Esophagus (tissue), 2 donors: ENCODE measurements around the gene SLC22A14. TPM values are rescaled to one million over a fixed set of nuclear protein-coding genes. Genes with fewer than 3 reads are reported as not detected.

ENCODE experiments used
- H3K27ac ChIP-seq, 2 donors: one replicate each; pipeline ENCODE4 v1.5.1; 2013; ENCODE audit warnings: low read depth in 2 of 2, mild to moderate bottlenecking in 2 of 2, inconsistent platforms in 1 of 2, low read length in 1 of 2, moderate library complexity in 1 of 2
- H3K27me3 ChIP-seq, 2 donors: one replicate each; pipeline ENCODE4 v1.6.1; 2013; ENCODE audit warnings: low read length in 2 of 2, control low read depth in 1 of 2, mild to moderate bottlenecking in 1 of 2; ENCODE audit not compliant: insufficient read depth in 2 of 2, control insufficient read depth in 1 of 2
- H3K36me3 ChIP-seq, 2 donors: one replicate each; pipeline ENCODE4 v1.6.1; 2013; ENCODE audit warnings: low read length in 1 of 2; ENCODE audit not compliant: control insufficient read depth in 2 of 2, insufficient read depth in 2 of 2
- H3K4me1 ChIP-seq, 2 donors: one replicate each; pipeline ENCODE4 v1.6.1; 2013; ENCODE audit warnings: low read length in 1 of 2; ENCODE audit not compliant: control insufficient read depth in 2 of 2, insufficient read depth in 2 of 2
- H3K4me3 ChIP-seq, 2 donors: one replicate each; pipeline ENCODE4 v1.5.1; 2013; ENCODE audit warnings: low read length in 2 of 2, mild to moderate bottlenecking in 2 of 2, low read depth in 1 of 2, moderate library complexity in 1 of 2
- H3K9me3 ChIP-seq, 2 donors: one replicate each; pipeline ENCODE4 v1.6.1; 2013; ENCODE audit warnings: mild to moderate bottlenecking in 2 of 2, low read depth in 1 of 2, low read length in 1 of 2, moderate library complexity in 1 of 2; ENCODE audit not compliant: control insufficient read depth in 2 of 2, insufficient read depth in 1 of 2
- WGBS, 2 donors: extraction: QIAGEN DNeasy Blood & Tissue Kit; methylation state at CpG; one replicate each; pipeline ENCODE4 v1.1.7; 2013; 5-methylcytosine and 5-hydroxymethylcytosine counted together
- polyA plus RNA-seq, 2 donors: library from polyadenylated mRNA; stranded (reverse); fragments of 200-250 nt; gene quantifications; one replicate each; pipeline ENCODE4 v1.2.3, GENCODE V29; 2013
- donor health status: healthy with polysubstance abuse.
- donor health status: Bipolar disorder and iron deficiency.

The SLC22A14 gene
- polyA plus RNA-seq, 2 donors, result 0.19 to 0.31 TPM

DNA sequence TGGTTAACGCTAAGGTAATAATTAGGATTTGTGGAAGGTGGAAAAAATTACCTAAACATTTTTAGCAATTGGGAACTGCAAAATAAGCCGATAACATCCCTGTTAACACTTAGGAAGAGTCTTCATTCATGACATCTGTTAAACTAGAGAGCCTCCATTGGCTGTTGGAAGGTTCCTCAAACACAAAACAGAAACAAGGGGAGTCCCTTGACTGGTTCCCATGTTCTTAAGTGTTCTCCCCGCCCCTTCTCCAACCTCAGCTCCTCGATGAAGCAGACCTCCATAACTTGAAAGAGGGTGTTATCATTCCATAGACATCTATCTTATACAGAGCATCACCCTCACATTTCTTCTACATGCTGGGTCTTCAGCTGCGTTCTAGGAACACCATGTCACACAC lies 14.0 kb upstream of the SLC22A14 start:
- H3K27ac ChIP-seq, result no peak overlapping the region
- peaks cover 0 to 7% of the 10 kb centered on the region in 2 donors for H3K4me1 ChIP-seq
- H3K9me3 ChIP-seq, result no peaks in the 10 kb centered on the region
- H3K36me3 ChIP-seq, result no peaks in the 10 kb centered on the region
- WGBS, 2 donors, result 79 to 81% methylated on average over 5 of the region's 5 CpGs
- H3K4me3 ChIP-seq, result no peak overlapping the region
- H3K27me3 ChIP-seq, result no peaks in the 10 kb centered on the region

DNA sequence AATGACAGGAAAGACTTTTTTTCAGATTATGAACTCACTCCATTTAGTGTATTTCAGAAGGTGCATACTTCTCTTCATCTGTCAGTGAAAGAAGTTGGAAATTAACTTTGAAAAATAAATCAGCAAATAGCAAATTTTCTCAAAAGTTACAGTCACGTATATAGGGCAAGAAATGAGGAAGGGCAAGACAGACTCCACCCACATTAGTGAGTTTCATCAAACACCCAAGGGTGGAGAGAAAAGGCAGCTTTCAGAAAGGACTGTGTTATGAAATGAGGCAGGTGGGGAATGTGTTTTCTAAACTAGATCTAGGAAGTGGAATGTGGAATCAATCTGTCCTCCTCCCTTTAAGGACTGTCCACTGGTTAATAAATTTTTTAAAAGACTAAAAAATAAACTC lies 13.6 kb upstream of the SLC22A14 start:
- no peaks in the 10 kb centered on the region for H3K36me3 ChIP-seq
- no peak overlapping the region for H3K4me3 ChIP-seq
- no peaks in the 10 kb centered on the region for H3K27me3 ChIP-seq
- no peak overlapping the region for H3K27ac ChIP-seq
- H3K4me1 ChIP-seq, result peaks cover 0 to 7% of the 10 kb centered on the region in 2 donors
- H3K9me3 ChIP-seq, result no peaks in the 10 kb centered on the region
- 76 to 87% methylated on average over 1 of the region's 1 CpG for WGBS, 2 donors

DNA sequence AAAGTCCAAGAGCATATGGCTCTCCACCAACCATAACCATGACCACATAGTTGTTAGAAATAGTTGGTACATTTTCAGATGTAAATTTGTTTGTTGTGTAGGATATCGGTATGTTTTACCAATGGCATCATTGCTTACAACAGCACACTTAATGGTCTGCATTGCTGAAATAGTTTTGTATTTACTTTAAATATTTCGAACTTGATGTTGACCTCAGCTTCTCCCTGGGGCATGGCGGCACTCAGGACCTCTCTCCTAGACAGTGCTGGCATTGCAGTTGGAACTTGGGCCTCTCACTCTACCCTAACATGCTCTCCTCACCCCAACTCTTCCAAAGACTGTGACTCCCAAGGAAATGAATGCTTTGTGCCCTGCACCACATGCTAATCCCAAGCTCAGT lies 11.5 kb upstream of the SLC22A14 start:
- H3K9me3 ChIP-seq, result no peaks in the 10 kb centered on the region
- no peaks in the 10 kb centered on the region for H3K4me1 ChIP-seq
- no peaks in the 10 kb centered on the region for H3K27me3 ChIP-seq
- 84 to 89% methylated on average over 3 of the region's 3 CpGs for whole genome bisulfite sequencing, 2 donors
- peaks cover 0 to 12% of the 10 kb centered on the region in 2 donors for H3K36me3 ChIP-seq
- H3K4me3 ChIP-seq, result no peak overlapping the region
- no peak overlapping the region for H3K27ac ChIP-seq

DNA sequence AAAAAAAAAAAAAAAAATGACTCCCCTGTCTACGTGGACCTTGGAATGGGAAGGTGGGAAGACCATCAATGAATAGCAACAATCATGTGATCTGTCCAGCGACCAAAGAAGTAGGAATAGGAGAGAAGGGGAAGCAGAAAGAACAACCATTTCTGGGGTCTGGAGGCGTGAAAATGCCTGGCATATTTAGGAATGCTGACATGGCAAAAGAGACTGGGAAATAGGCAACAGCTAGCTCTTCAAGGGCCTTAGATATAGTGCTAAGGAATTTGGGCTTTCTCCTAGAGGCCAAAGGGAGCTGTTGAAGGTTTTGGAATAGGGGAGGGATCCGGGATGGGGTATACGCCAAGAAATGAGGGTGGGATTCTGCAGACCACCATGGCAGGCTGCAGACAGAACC lies 10.5 kb upstream of the SLC22A14 start:
- no peaks in the 10 kb centered on the region for H3K4me1 ChIP-seq
- H3K27me3 ChIP-seq, result no peaks in the 10 kb centered on the region
- H3K4me3 ChIP-seq, result no peak overlapping the region
- peaks cover 0 to 21% of the 10 kb centered on the region in 2 donors for H3K36me3 ChIP-seq
- 94 to 98% methylated on average over 5 of the region's 5 CpGs for WGBS, 2 donors
- no peaks in the 10 kb centered on the region for H3K9me3 ChIP-seq
- no peak overlapping the region for H3K27ac ChIP-seq

DNA sequence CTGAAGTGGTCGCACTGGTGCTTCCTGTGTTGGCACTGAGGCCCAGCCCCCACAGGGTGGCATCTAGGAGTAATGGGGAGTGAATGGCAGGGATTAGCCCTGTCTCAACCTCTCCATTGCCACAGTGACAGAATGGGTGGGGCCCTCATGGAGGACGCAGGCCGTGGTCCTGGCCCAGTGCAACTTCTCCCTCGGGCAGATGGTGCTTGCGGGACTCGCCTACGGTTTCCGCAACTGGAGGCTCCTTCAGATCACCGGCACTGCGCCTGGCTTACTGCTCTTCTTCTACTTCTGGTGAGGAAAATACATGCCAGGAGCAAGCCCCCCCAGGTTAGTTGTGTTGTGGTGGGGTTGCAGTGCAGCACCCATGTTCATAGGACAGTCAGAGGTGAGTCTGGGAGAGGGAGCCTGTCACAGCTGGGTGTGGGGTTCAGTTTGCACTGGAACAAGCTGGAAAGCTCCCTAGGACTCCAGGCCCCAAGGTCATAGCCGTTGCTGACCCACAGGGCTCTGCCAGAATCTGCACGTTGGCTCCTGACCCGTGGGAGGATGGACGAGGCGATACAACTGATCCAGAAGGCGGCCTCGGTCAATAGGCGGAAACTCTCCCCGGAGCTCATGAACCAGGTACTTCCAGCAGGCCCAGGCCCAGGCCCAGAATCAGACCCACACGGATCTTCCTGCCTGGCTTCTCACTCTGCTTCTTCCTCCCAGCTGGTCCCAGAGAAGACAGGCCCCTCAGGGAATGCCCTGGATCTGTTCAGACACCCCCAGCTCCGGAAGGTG lies 7.0 kb upstream of the SLC22A14 start:
- no peaks in the 10 kb centered on the region for H3K27me3 ChIP-seq
- WGBS, 2 donors, result 93% methylated on average over 21 of the region's 21 CpGs
- H3K36me3 ChIP-seq, result peaks cover 0 to 35% of the 10 kb centered on the region in 2 donors
- no peaks in the 10 kb centered on the region for H3K4me1 ChIP-seq
- H3K27ac ChIP-seq, result no peak overlapping the region
- H3K9me3 ChIP-seq, result no peaks in the 10 kb centered on the region
- no peak overlapping the region for H3K4me3 ChIP-seq

DNA sequence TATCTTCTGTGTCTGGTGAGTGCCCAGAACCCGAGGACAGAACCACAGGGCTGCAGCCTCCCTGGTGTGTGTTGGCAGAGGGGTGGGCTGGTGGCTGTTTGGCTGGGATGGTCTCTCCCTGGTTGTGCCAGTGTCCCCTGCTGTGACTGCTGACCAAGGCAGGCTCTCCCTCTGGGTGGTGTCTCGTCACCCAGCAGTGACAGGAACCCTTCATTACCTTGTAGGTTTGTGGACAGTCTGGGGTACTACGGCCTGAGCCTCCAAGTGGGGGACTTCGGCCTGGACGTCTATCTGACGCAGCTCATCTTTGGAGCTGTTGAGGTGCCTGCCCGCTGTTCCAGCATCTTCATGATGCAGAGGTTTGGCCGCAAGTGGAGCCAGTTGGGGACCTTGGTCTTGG lies 6.4 kb upstream of the SLC22A14 start:
- Histone ChIP-seq H3K27me3 (no peaks in the 10 kb centered on the region), H3K36me3 (peaks cover 0 to 35% of the 10 kb centered on the region in 2 donors), H3K4me3 (no peak overlapping the region), H3K27ac (no peak overlapping the region), H3K9me3 (no peaks in the 10 kb centered on the region), H3K4me1 (no peaks in the 10 kb centered on the region)
- 94 to 95% methylated on average over 8 of the region's 8 CpGs for WGBS, 2 donors

DNA sequence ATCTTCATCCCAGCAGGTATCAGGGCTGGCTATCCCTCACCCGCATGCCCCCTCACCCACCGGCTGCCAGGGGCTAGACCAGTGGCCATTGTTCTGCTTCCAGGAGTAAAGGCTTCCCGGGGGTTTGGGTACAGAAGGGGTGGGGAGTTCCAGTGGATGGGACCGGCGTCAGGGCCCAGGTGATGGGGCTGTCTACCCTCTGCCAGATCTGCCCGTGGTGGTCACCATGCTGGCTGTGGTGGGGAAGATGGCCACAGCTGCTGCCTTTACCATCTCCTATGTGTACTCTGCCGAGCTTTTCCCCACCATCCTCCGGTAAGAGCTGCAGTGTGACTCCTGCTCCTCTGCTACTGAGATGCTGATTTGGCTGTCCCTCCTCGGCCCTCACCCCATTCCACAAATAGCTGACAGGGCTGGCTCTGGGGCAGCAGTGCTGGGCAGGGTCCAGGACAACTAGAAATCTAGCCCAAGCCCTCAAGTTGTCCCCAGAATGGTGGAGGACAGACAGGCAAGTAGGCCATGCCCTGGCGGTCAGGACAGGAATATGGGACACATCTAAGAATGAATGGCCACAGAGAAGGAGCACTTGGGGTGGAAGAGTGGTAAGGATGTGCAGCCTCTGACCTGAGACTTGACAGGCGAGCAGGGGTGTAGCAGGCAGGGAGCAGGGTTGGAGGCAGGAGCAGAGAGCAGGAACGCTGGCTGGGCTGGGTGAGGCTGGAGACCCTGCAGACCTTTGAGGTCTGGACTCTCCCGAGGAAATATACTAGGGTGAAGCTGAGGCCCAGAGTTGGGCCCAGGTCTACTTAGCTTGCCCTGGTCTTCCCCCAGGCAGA lies 5.8 kb upstream of the SLC22A14 start:
- no peaks in the 10 kb centered on the region for H3K4me1 ChIP-seq
- H3K9me3 ChIP-seq, result no peaks in the 10 kb centered on the region
- no peak overlapping the region for H3K27ac ChIP-seq
- 93 to 94% methylated on average over 13 of the region's 13 CpGs for WGBS, 2 donors
- peaks cover 0 to 35% of the 10 kb centered on the region in 2 donors for H3K36me3 ChIP-seq
- H3K27me3 ChIP-seq, result no peaks in the 10 kb centered on the region
- H3K4me3 ChIP-seq, result no peak overlapping the region

DNA sequence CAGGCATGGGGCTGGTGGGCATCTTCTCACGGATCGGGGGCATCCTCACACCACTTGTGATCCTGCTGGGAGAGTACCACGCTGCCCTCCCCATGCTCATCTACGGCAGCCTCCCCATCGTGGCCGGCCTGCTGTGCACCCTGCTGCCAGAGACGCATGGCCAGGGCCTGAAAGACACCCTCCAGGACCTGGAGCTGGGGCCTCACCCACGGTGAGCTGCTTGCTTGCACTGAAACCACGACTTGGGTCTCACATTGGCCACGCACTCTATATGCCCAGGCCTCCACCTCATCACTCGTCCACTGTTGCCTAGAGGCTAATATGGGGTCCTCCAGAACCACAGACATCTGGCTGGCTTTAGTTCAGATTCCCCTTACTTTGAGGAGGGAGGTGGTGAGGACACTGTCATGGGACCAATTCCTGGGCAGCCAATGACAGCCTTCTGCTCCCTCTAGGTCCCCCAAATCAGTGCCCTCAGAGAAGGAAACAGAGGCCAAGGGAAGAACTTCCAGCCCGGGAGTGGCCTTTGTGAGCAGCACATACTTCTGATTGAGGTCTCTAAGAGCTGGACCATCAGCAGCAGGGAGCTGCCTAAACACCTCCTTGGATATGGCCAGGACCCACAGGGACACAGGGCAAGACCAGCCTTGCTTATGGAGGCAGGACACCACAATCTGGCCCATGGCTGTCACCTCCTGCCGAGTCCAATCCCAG lies 5.0 kb upstream of the SLC22A14 start:
- no peaks in the 10 kb centered on the region for H3K27me3 ChIP-seq
- H3K4me1 ChIP-seq, result peaks cover 0 to 1% of the 10 kb centered on the region in 2 donors
- no peak overlapping the region for H3K27ac ChIP-seq
- 94% methylated on average over 13 of the region's 13 CpGs for WGBS, 2 donors
- H3K36me3 ChIP-seq, result peaks cover 0 to 35% of the 10 kb centered on the region in 2 donors
- no peak overlapping the region for H3K4me3 ChIP-seq
- H3K9me3 ChIP-seq, result no peaks in the 10 kb centered on the region

DNA sequence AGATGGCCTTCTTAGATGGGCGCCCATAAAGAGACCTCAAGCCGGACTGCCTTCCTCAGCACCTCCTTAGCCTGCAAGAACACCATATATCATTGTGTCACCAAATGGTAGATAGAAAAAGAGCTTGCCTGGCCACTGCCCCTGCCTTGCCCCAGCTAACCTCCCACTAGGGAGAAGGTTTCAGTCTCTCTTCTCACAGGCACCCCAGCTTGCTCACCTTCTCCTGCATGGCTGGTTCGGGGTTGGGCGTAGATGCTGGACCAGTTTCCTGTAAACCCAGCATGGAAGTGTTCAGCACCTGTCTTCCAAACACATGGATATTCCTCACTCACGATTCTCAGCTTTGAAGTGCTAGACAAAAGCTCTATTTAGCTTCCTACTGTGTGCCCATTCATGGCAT lies 3.3 kb upstream of the SLC22A14 start:
- Histone ChIP-seq H3K27ac (no peak overlapping the region), H3K36me3 (peaks cover 0 to 35% of the 10 kb centered on the region in 2 donors), H3K27me3 (no peaks in the 10 kb centered on the region), H3K9me3 (no peaks in the 10 kb centered on the region), H3K4me3 (no peak overlapping the region), H3K4me1 (peaks cover 0 to 2% of the 10 kb centered on the region in 2 donors)
- WGBS, 2 donors, result 94% methylated on average over 5 of the region's 5 CpGs
